ENCODE results near the gene TSKS. TPM values are rescaled to one million over a fixed set of nuclear protein-coding genes. Genes with fewer than 3 reads are reported as not detected.

The TSKS gene
- total RNA-seq, 1 experiment from 2014 or later: not detected

- no peak for DNase-seq
- no peak overlapping the region for H3K4me3 Mint-ChIP-seq (ENCODE audit: low read depth, unreplicated experiment)
Measured at GRCh38 chr19:49739933-49740332, 23.2 kb downstream of the TSKS start.

GRCh38 chr19:49739098-49739497 is 24.0 kb downstream of the TSKS start:
- no peak overlapping the region for H3K27ac Mint-ChIP-seq (ENCODE audit: unreplicated experiment)
- no peaks in the 10 kb centered on the region for H3K36me3 Mint-ChIP-seq (ENCODE audit: insufficient read depth, unreplicated experiment)
- BruUV-seq (replicated peaks): no TSS peak
- no peak for TF ChIP-seq CTCF (IDR thresholded peaks at IDR 0.05; ENCODE audit: unreplicated experiment)
- intact Hi-C loops (cut with micrococcal nuclease; ENCODE audit: unreplicated experiment): no loop called here
- CTCF ChIA-PET: interaction anchor here (0.6 kb wide), 1 partner anchor 446 kb away, joined by 3 read pairs; no protein-coding TSS in a partner anchor
- no peak for DNase-seq
- no peaks in the 10 kb centered on the region for H3K4me1 Mint-ChIP-seq (ENCODE audit: low read depth, unreplicated experiment)
- no peaks in the 10 kb centered on the region for H3K9me3 Mint-ChIP-seq (ENCODE audit: low read depth, unreplicated experiment)
- no peak overlapping the region for H3K4me3 Mint-ChIP-seq (ENCODE audit: low read depth, unreplicated experiment)
- peaks cover 17% of the 10 kb centered on the region for H3K27me3 Mint-ChIP-seq (ENCODE audit: unreplicated experiment)

More at GRCh38 chr19:49739933-49740332, 23.2 kb downstream of the TSKS start:
- H3K27ac Mint-ChIP-seq (ENCODE audit: unreplicated experiment): no peak overlapping the region
- BruUV-seq (replicated peaks): no TSS peak
- H3K4me1 Mint-ChIP-seq (ENCODE audit: low read depth, unreplicated experiment): no peaks in the 10 kb centered on the region
- TF ChIP-seq CTCF (IDR thresholded peaks at IDR 0.05; ENCODE audit: unreplicated experiment): no peak
- H3K27me3 Mint-ChIP-seq (ENCODE audit: unreplicated experiment): peaks cover 17% of the 10 kb centered on the region
- H3K9me3 Mint-ChIP-seq (ENCODE audit: low read depth, unreplicated experiment): no peaks in the 10 kb centered on the region
- no peaks in the 10 kb centered on the region for H3K36me3 Mint-ChIP-seq (ENCODE audit: insufficient read depth, unreplicated experiment)
- CTCF ChIA-PET: interaction anchor here (0.6 to 0.7 kb wide), 2 partner anchors 159 to 361 kb away, joined by 3 to 4 read pairs; partner anchors contain the start of gene NOSIP
- intact Hi-C loops (cut with micrococcal nuclease; ENCODE audit: unreplicated experiment): no loop called here

GRCh38 chr19:49738268-49738667 is 24.8 kb downstream of the TSKS start:
- Mint-ChIP-seq H3K9me3 (ENCODE audit: low read depth, unreplicated experiment) (no peaks in the 10 kb centered on the region), H3K4me3 (ENCODE audit: low read depth, unreplicated experiment) (no peak overlapping the region), H3K4me1 (ENCODE audit: low read depth, unreplicated experiment) (no peaks in the 10 kb centered on the region), H3K36me3 (ENCODE audit: insufficient read depth, unreplicated experiment) (no peaks in the 10 kb centered on the region), H3K27me3 (ENCODE audit: unreplicated experiment) (peaks cover 17% of the 10 kb centered on the region), H3K27ac (ENCODE audit: unreplicated experiment) (no peak overlapping the region)
- intact Hi-C loops (cut with micrococcal nuclease; ENCODE audit: unreplicated experiment): no loop called here
- TF ChIP-seq CTCF (IDR thresholded peaks at IDR 0.05; ENCODE audit: unreplicated experiment): no peak
- no TSS peak for BruUV-seq (replicated peaks)
- CTCF ChIA-PET: interaction anchor here (0.7 kb wide), 1 partner anchor 75 kb away, joined by 3 read pairs; the partner anchor contains the start of gene FUZ
- DNase-seq: no peak

GRCh38 chr19:49730166-49730565 is 32.9 kb downstream of the TSKS start:
- intact Hi-C loops (cut with micrococcal nuclease; ENCODE audit: unreplicated experiment): no loop called here
- H3K4me1 Mint-ChIP-seq (ENCODE audit: low read depth, unreplicated experiment): no peaks in the 10 kb centered on the region
- peaks cover 33% of the 10 kb centered on the region for H3K27me3 Mint-ChIP-seq (ENCODE audit: unreplicated experiment)
- no peak overlapping the region for H3K27ac Mint-ChIP-seq (ENCODE audit: unreplicated experiment)
- no peaks in the 10 kb centered on the region for H3K36me3 Mint-ChIP-seq (ENCODE audit: insufficient read depth, unreplicated experiment)
- no peak overlapping the region for H3K4me3 Mint-ChIP-seq (ENCODE audit: low read depth, unreplicated experiment)
- no peak for TF ChIP-seq CTCF (IDR thresholded peaks at IDR 0.05; ENCODE audit: unreplicated experiment)
- DNase-seq: no peak
- BruUV-seq (replicated peaks): no TSS peak
- CTCF ChIA-PET: interaction anchor here (0.6 kb wide), 1 partner anchor 468 kb away, joined by 3 read pairs; no protein-coding TSS in a partner anchor
- H3K9me3 Mint-ChIP-seq (ENCODE audit: low read depth, unreplicated experiment): no peaks in the 10 kb centered on the region

All from Calu3 (cell line).